ENCODE measurements around the gene HEATR5A.

Gene HEATR5A

GRCh38 chr14:31442284-31442683, 21.9 kb upstream of the HEATR5A start:
- no peak for TF ChIP-seq CTCF (IDR thresholded peaks at IDR 0.05; ENCODE audit: borderline replicate concordance, extremely low read depth, low read length, poor library complexity, severe bottlenecking)
- no peak for TF ChIP-seq EZH2 (IDR thresholded peaks at IDR 0.05; ENCODE audit: borderline replicate concordance, low read depth, low read length, severe bottlenecking)
- Histone ChIP-seq H3K36me3 (ENCODE audit: insufficient read depth, low read length) (no peaks in the 10 kb centered on the region; the same call in 1 of the 2 replicates), H3K4me1 (ENCODE audit: insufficient read depth, low read length) (no peaks in the 10 kb centered on the region), H3K27me3 (ENCODE audit: insufficient read depth, low read length, poor library complexity) (no peaks in the 10 kb centered on the region), H4K20me1 (ENCODE audit: insufficient read depth, low read length) (no peaks in the 10 kb centered on the region), H3K9ac (ENCODE audit: low read depth, low read length) (no peak overlapping the region), H3K27ac (ENCODE audit: low read length) (no peak overlapping the region), H3K9me3 (ENCODE audit: insufficient read depth, low read length, severe bottlenecking) (no peaks in the 10 kb centered on the region), H3K4me3 (ENCODE audit: low read depth in 1 of 2, low read length in 2 of 2) (no peak overlapping the region), H3K4me2 (ENCODE audit: insufficient read depth, low read length) (no peak overlapping the region), H2AFZ (ENCODE audit: low read depth, low read length) (no peak overlapping the region), H3K79me2 (ENCODE audit: insufficient read depth, low read length) (no peaks in the 10 kb centered on the region)
- DNase-seq (no peak), ATAC-seq (ENCODE audit: insufficient read depth, low read depth) (no peak)

- H3K4me3 ChIP-seq (ENCODE audit: low read depth in 1 of 2, low read length in 2 of 2): no peak overlapping the region
- H3K4me1 ChIP-seq (ENCODE audit: insufficient read depth, low read length): no peaks in the 10 kb centered on the region
- no peak overlapping the region for H3K27ac ChIP-seq (ENCODE audit: low read length)
- no peaks in the 10 kb centered on the region for H3K9me3 ChIP-seq (ENCODE audit: insufficient read depth, low read length, severe bottlenecking)
- no peaks in the 10 kb centered on the region; the same call in 1 of the 2 replicates for H3K36me3 ChIP-seq (ENCODE audit: insufficient read depth, low read length)
- no peak overlapping the region for H3K9ac ChIP-seq (ENCODE audit: low read depth, low read length)
- no peak overlapping the region for H2AFZ ChIP-seq (ENCODE audit: low read depth, low read length)
- ATAC-seq (ENCODE audit: insufficient read depth, low read depth) (no peak), DNase-seq (no peak)
- H3K27me3 ChIP-seq (ENCODE audit: insufficient read depth, low read length, poor library complexity): no peaks in the 10 kb centered on the region
- H4K20me1 ChIP-seq (ENCODE audit: insufficient read depth, low read length): no peaks in the 10 kb centered on the region
- H3K4me2 ChIP-seq (ENCODE audit: insufficient read depth, low read length): no peak overlapping the region
- H3K79me2 ChIP-seq (ENCODE audit: insufficient read depth, low read length): no peaks in the 10 kb centered on the region
- TF ChIP-seq CTCF (IDR thresholded peaks at IDR 0.05; ENCODE audit: borderline replicate concordance, extremely low read depth, low read length, poor library complexity, severe bottlenecking) (no peak), EZH2 (IDR thresholded peaks at IDR 0.05; ENCODE audit: borderline replicate concordance, low read depth, low read length, severe bottlenecking) (no peak)
These were observed 21.1 kb upstream of the HEATR5A start for GRCh38 chr14:31441273-31442111.

- no peak overlapping the region for H3K9ac ChIP-seq (ENCODE audit: low read depth, low read length)
- H3K4me1 ChIP-seq (ENCODE audit: insufficient read depth, low read length): no peaks in the 10 kb centered on the region
- H3K79me2 ChIP-seq (ENCODE audit: insufficient read depth, low read length): no peaks in the 10 kb centered on the region
- no peak for DNase-seq
- no peaks in the 10 kb centered on the region for H4K20me1 ChIP-seq (ENCODE audit: insufficient read depth, low read length)
- no peaks in the 10 kb centered on the region for H3K27me3 ChIP-seq (ENCODE audit: insufficient read depth, low read length, poor library complexity)
- no peaks in the 10 kb centered on the region for H3K9me3 ChIP-seq (ENCODE audit: insufficient read depth, low read length, severe bottlenecking)
- no peaks in the 10 kb centered on the region; the same call in 1 of the 2 replicates for H3K36me3 ChIP-seq (ENCODE audit: insufficient read depth, low read length)
- TF ChIP-seq CTCF (IDR thresholded peaks at IDR 0.05; ENCODE audit: borderline replicate concordance, extremely low read depth, low read length, poor library complexity, severe bottlenecking): no peak
- TF ChIP-seq EZH2 (IDR thresholded peaks at IDR 0.05; ENCODE audit: borderline replicate concordance, low read depth, low read length, severe bottlenecking): no peak
- H3K4me2 ChIP-seq (ENCODE audit: insufficient read depth, low read length): no peak overlapping the region
- H3K27ac ChIP-seq (ENCODE audit: low read length): no peak overlapping the region
- ATAC-seq (ENCODE audit: insufficient read depth, low read depth): no peak
- H3K4me3 ChIP-seq (ENCODE audit: low read depth in 1 of 2, low read length in 2 of 2): no peak overlapping the region
- H2AFZ ChIP-seq (ENCODE audit: low read depth, low read length): no peak overlapping the region
These were observed 19.9 kb upstream of the HEATR5A start for GRCh38 chr14:31440280-31440679.
